Activated CD4-positive, CD25-positive, alpha-beta regulatory T cell treated with anti-CD3 and anti-CD28 coated beads, Interleukin-2, amount 50 U/mL, for 24 hours (primary cell): Measurements from ENCODE around the gene HK1.
"Not testable (repeated sequence)": the region's sequence is repeated elsewhere in the genome, so short reads cannot be mapped to it uniquely, and the experiment has no call there.

Experiments used
- ATAC-seq, 2 donors: fragments of 150-1000 bp; cut with Tn5 transposase; one replicate each; pipeline ENCODE4 v1.10.0; 2021; ENCODE audit warnings: mild to moderate bottlenecking in 1 of 2, moderate library complexity in 1 of 2

Gene HK1

DNA sequence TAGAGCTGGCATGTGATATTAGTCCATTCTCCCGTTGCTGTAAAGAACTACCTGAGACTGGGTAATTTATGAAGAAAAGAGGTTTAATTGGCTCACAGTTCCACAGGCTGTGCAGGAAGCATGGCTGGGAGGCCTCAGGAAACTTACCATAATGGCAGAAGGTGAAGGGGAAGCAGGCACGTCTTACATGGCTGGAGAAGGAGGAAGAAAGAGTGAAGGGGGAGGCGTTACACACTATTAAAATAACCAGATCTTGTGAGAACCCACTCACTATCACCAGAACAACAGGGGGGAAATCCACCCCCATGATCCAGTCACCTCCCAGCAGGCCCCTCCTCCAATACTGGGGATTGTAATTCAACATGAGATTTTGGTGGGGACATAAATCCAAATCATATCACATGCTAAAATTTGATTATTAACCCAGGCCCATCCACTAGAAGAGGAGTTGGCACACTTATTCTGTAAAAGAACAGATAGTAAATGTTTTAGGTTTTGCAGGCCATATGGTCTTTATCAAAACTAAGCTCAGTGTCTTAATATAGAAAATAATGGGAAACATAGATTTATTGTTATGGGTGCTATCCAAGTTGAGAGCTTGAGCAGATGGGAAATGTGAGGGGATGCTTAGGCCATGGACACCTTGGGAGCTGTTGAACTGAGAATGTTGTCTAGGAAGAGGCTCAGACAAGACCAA is 18.6 kb upstream of the HK1 start:
- no peak for ATAC-seq

DNA sequence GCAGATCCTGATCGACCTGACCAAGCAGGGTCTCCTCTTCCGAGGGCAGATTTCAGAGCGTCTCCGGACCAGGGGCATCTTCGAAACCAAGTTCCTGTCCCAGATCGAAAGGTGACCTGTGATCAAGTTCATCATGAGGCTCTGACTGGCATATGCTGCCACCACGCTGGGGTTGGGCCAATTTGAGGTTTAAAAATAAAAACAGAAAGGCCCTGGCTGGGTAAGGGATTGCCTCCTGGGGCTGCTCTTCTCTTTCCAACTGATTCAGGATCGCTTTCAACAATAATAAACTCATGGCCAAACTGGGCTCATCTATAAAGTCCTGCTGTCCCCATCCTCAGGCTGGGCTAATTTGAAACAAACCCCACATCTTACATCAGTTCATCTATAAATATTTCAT is 17.1 kb upstream of the HK1 start:
- ATAC-seq: no peak

DNA sequence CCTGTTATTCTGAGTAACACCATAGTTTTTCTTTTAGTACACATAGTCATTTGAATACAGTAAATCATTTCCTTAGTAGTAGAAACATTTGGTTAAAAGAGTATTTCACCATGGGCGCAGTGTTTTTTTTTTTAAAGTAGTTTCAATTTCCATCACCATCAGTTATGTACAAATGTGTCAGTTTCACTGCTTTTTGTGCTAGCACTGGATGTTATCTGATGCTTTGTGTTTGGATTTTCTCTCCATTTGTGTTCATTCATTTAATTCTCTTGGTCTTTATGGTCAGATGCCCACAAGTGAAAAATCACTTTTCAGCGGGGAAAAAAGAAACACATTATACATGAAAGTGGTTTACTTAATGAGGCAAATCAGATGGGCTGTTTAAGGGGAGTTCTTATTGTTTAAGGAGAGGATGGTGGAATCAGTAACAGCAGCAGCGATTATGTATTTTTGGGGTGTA is 16.0 kb upstream of the HK1 start:
- ATAC-seq: peak; percentile 61 to 68

DNA sequence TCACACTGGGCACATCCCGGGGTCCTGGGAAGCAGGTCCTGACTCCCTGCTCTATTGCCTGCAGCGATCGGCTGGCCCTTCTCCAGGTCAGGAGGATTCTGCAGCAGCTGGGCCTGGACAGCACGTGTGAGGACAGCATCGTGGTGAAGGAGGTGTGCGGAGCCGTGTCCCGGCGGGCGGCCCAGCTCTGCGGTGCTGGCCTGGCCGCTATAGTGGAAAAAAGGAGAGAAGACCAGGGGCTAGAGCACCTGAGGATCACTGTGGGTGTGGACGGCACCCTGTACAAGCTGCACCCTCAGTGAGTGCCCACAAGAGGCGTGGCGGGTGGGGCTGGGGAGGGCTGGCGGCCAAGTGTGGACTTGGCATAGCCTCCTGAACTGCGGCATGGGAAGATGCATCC is 12.8 kb upstream of the HK1 start:
- ATAC-seq: no peak

DNA sequence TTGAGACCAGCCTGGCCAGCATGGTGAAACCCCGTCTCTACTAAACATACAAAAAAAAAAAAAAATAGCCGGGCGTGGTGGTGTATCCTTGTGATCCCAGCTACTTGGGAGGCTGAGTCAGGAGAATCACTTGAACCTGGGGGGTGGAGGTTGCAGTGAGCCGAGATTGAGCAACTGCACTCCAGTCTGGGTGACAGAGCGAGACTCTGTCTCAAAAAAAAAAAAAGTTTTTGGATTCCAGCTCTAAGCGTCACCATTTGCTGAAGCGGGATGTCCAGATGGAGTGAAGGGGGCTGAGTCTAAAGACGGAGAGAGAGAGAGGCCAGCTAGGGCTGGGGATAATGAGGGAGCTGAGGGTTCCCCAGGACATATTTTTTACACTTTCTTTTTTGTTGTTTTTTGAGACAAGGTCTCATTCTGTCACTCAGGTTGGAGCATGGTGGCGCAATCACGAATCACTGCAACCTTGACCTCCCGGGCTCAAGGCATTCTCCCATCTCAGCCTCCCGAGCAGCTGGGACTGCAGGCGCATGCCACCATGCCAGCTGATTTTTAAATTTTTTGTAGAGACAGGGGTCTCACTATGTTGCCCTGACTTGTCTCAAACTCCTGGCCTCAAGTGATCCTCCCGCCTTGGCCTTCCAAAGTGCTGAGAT is 9.4 kb upstream of the HK1 start:
- no peak for ATAC-seq

DNA sequence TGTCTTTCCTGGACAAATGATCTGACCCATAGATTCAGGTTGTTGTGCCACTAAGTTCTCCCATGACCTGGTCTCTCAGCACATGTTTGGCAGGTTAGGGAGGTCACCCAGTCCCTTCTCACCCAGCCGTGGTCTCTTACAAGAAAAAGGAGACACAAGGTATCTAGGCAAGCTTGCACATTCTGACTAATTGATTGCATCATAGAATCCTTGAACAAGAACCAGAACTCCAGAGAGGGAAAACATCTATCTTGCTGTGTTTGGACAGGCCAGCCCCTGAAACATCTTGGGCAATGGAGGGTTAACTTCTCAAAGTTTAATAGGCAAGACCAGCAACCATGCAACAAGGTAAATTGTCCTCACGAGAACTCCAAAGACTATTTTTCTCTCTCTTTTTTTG is 8.5 kb upstream of the HK1 start:
- no peak for ATAC-seq

DNA sequence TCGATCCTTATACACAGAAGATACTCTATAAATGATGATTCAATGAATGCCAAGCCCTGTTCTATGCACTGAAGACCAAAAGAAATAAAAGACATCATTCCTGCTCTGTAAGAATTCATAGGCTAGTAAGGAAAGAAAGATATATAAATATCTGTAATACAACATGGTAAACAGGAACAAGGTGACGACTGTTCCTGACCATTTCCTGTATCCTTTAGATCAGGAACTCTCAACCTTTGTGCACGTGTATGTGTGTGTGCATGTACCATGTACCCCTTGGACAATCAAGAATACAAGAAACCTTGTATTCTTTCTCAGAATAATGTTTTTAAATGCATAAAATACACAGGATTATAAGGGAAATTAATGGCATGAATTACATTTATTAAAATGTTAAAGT is 7.3 kb upstream of the HK1 start:
- no peak for ATAC-seq

DNA sequence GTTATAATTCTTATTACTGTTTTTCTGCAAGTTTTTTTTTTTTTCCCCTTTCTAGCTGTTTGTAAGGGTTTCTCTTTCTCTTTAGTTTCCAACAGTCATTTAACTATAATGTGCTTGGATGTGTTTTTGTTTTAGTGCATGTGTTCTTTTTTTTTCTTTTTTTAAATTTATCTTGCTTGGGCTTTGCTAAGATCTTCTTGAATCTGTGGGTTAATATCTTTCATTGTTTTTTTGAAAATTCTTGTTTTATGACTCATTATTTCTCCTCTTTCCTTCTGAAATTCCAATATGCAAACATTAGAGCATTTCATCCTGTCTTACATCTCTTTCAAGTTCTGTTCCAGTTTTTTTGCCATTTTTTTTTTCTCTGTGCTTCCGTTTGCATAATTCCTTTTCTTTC is 5.7 kb upstream of the HK1 start:
- no peak for ATAC-seq

DNA sequence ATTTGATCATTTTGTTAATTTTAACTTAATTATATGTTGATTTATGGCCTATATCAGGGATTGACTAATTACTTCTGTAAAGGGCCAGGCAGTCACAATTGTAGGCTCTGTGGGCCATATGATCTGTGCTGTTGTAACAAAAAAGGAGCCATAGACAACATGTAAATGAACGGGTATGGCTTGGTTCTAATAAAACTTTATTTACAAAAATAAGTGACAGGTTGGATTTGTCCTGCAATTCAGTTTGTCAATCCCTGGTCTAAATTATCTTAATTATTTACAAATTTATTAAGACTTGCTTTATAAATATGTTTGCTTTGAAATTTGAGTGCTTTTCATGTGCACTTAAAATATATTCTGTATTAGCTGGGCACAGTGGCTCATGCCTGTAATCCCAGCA is 2.9 kb upstream of the HK1 start:
- ATAC-seq: no peak

DNA sequence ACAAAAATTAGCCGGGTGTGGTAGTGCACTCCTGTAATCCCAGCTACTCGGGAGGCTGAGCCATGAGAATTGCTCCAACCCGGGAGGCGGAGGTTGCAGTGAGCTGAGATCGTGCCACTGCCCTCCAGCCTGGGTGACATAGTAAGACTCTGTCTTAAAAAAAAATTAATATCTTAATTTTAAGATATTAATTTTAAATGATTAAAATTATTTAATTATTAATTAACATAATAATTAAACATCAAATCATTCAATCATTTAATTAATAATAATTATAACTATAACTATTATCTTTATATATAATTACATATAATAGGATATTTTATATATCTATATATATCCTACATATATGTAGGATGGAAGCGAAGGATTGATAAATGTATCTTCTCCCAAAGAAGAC is 1.8 kb upstream of the HK1 start:
- no peak for ATAC-seq

DNA sequence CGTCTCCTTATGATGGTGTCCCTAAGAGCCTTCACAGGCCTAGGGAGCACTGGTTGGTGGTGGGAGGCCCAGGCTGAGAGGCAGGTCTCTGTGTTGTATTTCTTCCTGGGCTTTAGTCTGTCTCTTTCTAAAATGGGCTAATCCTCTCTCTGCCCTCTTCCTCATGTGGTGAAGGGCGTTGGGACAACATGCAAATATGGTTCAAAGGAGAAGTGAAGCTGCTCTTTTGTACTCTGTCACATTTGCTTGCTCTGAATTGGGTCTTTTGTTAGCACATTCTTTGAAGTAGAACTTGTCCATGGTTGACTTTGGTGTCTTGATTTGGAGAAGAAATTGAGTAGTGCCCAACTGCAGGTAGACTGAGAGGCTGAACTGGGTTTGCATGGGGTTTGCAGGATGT is 814 bp downstream of the HK1 start:
- ATAC-seq: no peak

DNA sequence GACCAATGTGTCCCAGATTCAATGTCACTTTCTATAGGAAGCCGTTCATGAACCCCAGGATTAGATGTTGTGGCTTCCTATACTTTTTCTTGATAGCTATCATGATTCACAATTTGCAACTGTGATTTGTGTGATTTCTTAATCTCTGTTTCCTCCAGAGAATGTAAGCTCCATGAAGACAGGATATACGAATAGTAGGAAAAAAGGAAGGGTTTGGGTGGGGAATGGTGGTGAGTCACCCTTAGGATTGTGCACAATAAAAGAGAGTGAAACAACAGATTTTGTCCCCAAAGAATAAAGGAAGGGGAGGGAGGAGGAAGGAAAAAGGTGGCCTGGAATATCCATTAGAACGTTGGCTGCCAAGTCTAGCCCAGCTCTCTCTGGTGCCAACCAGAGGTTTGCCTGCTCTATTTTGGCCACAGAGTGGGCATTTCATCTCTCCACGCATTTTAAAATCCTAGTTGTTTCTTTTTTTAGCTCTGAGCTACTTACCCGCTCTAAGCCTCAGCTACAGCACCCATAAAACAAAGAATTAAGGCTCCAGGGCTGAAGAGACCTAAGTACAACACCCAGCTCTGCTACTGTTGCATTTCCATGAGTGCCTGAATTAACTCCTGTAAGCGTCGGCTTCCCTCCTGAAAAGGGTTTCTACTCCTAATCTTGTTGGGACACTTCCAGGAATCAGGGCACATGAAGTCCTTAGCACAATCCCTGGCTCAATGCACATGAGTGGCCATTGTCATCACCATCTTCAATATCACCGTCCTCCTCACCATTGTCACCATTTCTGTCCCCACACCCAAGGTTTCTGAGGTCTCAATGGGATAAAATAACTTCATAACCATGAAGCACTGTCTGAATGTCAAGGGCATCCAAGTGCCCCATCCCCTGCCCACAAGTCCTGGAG is 3.5 kb downstream of the HK1 start:
- no peak for ATAC-seq

DNA sequence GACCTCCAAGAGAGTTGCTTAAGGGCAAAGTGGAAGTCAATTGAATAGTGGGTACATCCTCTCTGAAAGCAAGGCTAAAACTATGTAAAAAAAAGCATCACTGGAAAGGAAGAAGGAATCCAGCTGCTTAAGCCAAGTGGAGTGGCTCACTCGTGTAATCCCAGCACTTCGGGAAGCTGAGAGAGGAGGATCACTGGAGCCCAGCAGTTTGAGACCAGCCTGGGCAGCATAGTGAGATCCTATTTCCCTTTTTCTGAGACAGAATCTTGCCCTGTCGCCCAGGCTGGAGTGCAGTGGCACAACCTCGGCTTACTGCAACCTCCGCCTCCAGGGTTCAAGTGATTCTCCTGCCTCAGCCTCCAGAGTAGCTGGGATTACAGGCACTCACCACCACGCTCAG is 6.1 kb downstream of the HK1 start:
- ATAC-seq: not testable (repeated sequence)

DNA sequence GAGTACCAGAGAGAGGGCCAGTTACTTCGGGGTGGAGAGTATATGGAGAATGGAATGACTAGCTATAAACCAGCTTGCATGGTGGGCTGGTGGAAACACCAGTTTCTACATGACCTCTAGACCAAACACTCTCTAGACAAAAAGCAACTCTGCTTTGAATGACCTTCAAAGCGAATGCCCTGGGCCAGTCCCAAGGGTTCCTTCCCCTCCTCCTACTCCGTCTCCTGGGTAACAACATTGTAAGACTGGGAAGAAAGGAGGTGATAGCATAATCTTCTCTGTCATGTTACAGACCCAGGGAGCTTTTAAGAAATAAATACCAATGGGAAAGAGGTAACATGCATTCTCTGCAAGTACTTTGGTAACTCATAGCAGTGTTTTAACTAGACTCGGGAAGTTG is 7.4 kb downstream of the HK1 start:
- no peak for ATAC-seq

DNA sequence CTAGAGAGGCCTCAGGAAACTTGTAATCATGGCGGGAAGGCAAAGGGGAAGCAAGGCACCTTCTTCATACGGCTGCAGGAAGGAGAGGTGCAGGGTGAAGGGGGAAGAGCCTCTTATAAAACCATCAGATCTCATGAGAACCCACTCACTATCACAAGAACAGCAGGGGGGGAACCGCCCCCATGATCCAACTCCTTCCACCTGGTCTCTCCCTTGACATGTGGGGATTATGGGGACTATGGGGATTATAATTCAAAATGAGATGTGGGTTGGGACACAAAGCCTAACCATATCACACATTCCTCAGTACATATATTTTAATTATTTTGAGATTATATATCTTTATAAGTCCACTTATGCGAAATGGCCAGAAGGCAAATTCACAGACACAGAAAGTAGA is 8.9 kb downstream of the HK1 start:
- ATAC-seq: no peak

DNA sequence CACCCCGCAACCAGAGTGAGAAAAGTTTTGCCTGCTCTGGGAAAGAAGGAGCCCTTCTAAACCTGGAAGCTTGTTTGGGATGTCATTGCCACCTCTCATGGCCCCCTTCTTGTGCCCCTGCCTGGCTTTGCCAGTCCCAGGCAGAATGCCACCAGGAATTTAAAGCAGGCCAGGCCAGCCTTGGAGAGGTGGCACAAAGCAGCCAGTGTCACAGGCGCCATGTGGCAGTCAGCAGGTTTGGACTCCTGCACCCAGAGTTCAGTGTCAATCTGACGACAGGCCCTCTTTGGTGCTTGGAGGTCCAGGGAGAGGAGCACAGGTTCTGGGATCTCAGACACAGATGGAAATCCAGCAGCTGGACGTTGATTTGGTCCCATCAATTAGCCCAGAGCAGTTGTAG is 12.7 kb downstream of the HK1 start:
- no peak for ATAC-seq

DNA sequence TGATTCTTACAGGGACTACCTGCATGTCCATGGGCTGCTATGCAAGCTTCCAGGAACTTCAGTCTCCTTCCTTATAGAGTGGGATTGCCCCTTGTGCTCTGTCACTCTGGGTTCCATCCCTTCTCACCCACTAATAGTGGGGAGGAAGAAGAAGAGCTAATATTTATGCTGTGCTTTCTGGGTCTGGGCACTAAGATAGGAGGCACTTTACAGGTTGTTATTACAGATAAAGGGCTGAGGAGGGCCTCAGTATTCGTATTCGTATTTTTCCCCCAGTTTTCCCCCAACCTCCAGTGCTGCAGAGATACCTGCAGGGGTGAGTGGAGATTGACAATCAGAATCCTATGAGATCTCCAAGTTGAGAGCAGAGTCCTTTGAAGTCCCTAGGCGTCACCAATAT is 14.2 kb downstream of the HK1 start:
- no peak for ATAC-seq

DNA sequence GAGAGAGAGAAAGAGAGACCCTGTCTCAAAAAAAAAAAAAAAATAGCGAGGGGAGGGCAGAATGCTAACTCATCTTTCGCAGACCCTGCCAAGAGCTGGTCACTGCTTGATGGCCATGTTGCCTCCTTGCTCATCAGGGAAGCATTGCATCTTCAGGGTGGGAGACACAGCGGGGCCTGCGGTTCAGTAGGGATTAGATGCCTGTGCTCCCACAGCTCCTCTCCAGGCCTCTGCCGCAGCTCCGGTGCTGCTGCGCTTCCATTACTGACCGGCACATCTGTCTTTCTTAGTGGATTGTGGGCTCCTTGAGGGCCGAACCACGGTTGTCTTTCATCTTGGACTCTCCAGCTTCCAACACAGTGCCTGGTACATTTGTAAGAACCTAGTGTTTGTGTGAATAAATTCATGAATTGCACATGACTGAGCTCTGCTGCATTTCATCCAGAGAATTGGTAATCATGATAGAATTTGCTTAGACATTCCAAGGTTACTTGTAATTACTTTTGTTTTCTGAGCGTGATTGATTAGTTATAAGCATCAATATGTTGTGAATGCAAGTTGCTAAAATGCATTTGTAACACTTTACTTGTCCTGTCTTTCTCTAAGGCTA is 16.8 kb downstream of the HK1 start:
- ATAC-seq: no peak

DNA sequence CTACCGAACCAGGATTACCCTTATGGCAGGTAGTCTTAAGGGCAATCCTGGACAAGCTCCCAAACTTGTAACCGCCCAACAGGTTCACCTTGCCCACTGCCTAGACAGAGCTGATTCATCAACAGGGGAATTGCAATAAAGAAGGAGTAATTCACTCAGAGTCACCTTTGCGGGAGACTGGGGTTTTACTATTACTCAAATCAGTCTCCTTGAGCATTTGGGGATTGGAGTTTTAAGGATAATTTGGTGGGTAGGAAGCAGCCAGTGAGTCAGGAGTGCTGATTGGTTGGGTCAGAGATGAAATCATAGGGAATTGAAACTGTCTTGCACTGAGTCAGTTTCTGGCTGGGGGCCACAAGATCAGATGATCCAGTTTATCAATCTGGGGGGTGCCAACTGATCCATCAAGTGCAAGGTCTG is 25.3 kb downstream of the HK1 start:
- peak in 1 of 2 donors; percentile 25 for ATAC-seq

DNA sequence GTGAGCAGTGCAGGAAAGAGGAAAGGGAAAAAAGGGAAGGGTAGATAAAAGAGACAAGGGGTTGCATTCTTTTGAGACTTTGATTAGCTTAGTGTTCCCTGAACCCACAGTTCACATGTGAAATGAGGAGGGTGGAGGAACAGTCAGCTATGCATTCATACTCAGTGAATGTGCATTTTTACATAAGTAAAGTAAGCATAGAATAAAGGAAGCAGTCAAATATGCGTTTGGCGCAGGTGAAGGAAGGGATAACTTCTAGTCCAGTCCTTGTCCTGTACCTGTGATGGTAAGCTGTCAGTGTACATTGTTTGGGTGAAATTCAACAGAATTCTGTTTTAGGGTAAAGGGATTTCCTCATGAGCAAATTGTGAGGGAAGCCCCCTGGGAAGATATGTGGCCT is 28.1 kb downstream of the HK1 start:
- no peak for ATAC-seq

DNA sequence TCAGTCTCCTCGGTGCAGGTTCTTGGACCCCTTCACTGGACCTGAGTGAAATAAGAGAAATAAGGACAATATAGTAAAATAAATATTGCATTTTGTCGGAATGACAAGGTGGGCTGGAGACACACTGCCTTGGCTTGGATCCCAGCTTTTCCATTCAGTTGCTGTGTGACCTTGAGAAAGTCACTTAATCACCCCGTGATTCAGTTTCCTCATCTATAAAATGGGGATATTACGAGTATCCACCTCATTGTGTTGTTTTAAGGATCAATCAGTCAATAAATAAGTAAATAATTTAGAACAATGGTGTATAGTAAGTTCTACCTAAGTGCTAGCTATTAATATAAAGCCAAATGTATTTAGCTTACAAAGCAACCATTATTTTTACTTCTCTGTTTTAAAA is 29.1 kb downstream of the HK1 start:
- ATAC-seq: no peak

DNA sequence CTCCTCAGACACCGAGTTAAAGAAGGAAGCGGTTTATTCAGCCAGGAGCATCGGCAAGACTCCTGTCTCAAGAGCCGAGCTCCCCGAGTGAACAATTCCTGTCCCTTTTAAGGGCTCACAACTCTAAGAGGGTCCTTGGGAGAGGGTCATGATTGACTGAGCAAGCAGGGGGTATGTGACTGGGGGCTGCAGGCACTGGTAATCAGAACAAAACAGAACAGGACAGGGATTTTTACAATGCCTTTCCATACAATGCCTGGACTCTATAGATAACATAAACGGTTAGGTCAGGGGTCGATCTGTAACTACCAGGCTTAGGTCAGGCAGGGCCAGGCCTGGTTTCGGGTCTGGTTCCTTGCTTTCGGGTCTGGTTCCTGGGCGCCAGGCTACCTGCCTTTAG is 30.0 kb downstream of the HK1 start:
- ATAC-seq: not testable (repeated sequence)

DNA sequence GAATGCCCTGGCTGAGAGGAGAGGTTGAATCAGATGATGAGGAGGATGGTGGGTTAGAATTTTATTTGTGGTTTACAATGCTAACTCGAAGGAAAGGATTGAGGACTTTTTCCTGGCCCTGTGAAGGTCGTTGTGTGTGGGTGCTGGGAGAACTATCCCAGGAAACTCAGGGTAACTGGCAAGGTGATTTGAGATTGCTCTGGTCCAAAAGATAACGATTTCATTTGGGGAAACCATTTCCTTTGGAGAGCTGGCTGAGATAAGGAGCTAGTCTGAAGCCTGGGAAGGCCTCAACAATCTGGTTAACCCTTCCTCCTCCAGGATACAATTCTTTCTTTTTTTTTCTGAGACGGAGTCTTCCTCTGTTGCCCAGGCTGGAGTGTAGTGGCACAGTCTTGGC is 33.0 kb downstream of the HK1 start:
- ATAC-seq: no peak
